HG02588 (cell line): ENCODE data around the gene IGSF5.

Experiments used
- ATAC-seq: cut with Tn5 transposase; IDR thresholded peaks from one replicate; pipeline ENCODE4 v1.9.1; 2021; ENCODE audit warnings: mild to moderate bottlenecking, moderate library complexity; ENCODE audit not compliant: unreplicated experiment

IGSF5 gene

DNA sequence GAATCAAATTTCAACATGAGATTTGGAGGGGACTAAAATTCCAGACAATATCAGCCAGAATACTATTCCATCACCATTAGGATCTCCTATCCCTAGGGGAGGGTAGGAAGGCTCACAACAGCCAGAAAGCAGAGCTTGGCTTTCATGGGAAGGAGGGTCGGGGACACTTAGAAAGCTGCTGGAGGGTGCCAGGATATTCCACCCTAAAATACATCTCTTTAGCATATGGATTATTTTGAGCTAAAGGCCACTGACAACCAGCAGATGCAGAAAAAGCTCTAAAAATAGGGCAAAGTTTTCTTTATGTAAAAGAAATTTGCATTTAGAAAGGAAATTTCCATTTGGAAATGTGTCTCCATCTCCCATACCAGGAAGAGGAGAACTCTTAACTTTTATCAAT, 68.0 kb downstream of the IGSF5 start:
- no peak for ATAC-seq

DNA sequence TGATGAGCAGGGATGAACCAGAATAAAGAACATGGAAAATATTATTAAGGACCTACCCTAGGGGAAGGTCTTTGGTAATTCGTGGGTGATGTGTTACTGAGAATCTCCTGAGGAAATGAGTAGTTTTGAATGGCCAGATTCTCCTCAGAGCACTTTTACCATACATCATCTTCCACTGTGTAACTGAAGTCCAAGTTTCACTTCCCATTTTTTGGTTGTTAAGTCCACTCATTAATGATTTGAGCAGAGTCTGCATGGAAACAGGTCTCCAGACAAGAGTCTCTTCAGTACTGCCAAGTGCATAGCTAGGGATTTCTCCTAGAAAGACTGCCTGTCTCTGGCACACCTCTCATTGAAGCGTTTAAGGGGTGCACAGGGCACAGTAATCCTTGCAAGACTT, 73.6 kb downstream of the IGSF5 start:
- no peak for ATAC-seq

GRCh38 chr21:39822042-39822441, 77.1 kb downstream of the IGSF5 start:
- ATAC-seq, result no peak

GRCh38 chr21:39825250-39825649, 80.3 kb downstream of the IGSF5 start:
- no peak for ATAC-seq

- ATAC-seq, result no peak
These were observed 89.6 kb downstream of the IGSF5 start for GRCh38 chr21:39834543-39834942.

- no peak for ATAC-seq
These were observed 92.9 kb downstream of the IGSF5 start for GRCh38 chr21:39837861-39838359.

GRCh38 chr21:39840373-39841097, 95.6 kb downstream of the IGSF5 start:
- no peak for ATAC-seq

DNA sequence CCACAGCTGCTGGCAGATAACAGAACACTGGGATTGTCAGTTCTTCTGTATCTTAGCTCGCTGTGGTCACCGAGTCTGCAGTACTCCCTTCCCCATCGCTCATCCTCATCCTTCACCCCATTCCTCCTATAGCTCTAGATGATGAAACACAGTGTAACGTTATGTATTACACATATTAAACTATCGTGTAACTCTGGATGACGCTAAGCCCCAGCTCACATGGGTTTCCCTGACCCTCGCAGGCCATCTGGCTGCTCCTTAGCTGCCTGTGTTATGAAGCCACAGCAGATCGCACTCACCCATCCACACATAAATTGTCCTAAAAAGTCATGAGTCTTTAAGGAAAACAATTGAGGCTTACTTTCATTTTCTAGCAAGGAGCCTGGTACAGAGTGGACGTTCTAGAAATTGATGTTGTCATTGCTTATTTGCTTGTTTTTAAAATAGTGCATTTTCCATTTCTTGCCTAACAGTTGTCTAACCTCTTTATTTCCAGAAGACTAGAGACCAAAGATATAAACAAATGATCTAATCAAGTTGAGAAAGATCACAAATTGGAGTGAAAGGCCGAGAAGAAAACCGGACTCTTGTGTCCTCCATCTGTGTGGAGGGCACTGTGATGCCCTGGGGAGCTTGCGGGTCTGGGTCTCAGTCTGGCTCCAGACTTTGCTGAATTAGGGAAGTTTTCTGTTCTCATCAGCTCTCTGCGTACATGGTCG, 97.9 kb downstream of the IGSF5 start:
- no peak for ATAC-seq

GRCh38 chr21:39843483-39843882, 98.5 kb downstream of the IGSF5 start:
- ATAC-seq, result no peak

DNA sequence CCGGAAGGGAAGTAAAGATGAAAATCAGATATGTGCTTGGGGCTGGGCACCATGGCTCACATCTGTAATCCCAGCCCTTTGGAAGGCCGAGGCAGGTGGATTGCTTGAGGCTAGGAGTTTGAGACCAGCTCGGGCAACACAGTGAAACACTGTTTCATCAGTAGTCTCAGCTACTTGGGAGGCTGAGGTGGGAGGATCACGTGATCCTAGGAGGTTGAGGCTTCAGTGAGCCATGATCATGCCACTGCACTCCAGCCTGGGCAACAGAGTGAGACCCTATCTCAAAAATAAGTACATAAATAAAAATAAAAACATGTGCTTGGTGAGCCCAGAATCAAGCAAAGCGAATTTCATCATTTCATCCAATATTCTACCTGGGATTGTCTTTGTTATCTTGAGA, 98.9 kb downstream of the IGSF5 start:
- no peak for ATAC-seq

- ATAC-seq, result no peak
These were observed 100.7 kb downstream of the IGSF5 start for GRCh38 chr21:39845571-39846130.

DNA sequence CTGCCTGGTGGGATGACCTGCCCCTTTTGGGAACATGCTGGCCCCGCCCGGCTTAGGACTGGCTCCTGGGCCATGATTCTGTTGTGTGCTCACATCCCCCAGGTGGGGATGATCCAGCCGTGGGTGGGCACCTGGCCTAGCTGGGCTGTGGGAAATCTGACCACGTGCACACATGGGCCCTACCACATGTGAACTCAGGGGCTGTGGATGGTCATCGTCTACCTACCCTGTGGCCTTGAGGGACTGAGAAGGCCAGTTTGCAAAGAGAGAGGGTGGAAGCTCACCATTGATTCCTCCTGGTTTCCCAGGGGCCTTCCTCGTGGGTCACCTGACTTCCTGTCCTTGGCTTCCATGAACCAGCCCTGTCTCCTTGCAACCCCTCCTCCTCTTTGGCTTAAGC, 102.9 kb downstream of the IGSF5 start:
- ATAC-seq, result no peak

- no peak for ATAC-seq
These were observed 104.2 kb downstream of the IGSF5 start for GRCh38 chr21:39849014-39849655.

DNA sequence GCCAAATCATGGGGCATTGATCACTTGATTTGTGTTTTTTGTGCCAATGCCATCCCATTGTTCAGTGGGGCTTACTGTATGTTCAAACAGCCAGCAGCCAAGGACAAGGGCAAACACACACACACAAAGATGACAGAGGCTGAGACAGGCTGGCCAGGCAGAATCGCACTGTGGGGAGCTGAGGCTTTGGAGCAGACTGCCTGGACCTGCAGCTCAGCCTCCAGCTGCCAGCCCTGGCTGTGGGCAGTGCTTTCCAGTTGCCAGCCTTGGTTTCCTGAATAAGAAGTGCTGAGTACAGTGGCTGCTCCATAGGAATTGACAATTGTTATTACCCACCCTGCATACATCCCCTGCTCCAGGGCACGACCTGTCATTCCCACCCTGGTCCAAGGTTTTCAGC, 105.3 kb downstream of the IGSF5 start:
- ATAC-seq, result no peak

- ATAC-seq, result no peak
These were observed 106.1 kb downstream of the IGSF5 start for GRCh38 chr21:39851002-39851618.
